H1 (cell line): ENCODE results near the gene LRRC74A.

Experiments
- CHD2 ChIP-seq: IDR thresholded peaks from 2 replicates; pipeline ENCODE4 v1.6.1; 2012; ENCODE audit warnings: low read length, improper control_type of control experiment
- POLR2A ChIP-seq, 2 experiments: IDR thresholded peaks; 1 replicate in 1 of 2; 2 replicates in 1 of 2; pipeline ENCODE4 v1.6.1; 2011; ENCODE audit warnings: low read depth in 2 of 2, low read length in 2 of 2, mild to moderate bottlenecking in 2 of 2; ENCODE audit errors: control extremely low read depth in 1 of 2
- POLR2AphosphoS5 ChIP-seq: IDR thresholded peaks from 2 replicates; pipeline ENCODE4 v1.6.1; 2011; ENCODE audit warnings: low read depth, low read length

DNA sequence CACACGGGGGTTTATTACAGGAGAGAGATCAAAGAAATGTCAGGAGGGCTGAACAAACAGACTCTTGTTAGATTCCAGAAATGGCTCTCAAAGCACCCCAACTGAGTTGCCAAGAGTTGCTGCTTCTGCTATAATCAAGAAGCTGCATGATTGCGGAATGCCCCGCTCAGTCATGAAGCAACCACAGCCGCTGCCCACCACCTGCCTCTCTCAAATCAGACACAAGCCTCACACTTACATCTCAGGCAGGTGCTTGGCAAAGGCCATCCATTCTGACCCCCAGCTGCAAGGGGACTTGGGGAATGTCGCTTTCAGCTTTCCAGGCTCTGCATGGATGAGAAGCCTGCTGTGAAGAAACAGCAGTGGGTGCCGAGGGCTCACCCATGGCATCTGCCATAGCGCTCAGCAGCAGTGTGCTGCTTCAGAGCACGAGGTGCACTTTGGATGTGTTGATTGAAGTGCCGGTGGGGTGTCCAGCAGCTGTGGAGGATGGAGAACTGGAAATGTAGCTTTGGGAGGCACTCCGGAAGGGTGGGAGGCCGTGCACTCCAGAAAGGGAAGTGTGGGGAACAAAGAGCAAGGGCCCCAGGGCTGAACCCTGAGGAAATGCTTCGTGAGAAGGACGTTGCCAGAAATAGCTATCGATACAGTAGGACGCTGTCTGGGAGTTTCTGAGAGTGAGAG lies 37.7 kb downstream of the LRRC74A start:
- TF ChIP-seq POLR2A (IDR thresholded peaks at IDR 0.05; ENCODE audit: control extremely low read depth in 1 of 2, low read depth in 2 of 2, low read length in 2 of 2) (no peak), POLR2AphosphoS5 (no peak), CHD2 (no peak)
